Sigmoid colon (tissue), 7 donors: Measurements from ENCODE around the gene STAP1. TPM values are rescaled to one million over a fixed set of nuclear protein-coding genes. Genes with fewer than 3 reads are reported as not detected.

ENCODE experiments used
- DNase-seq: peaks from one replicate; pipeline ENCODE4 v3.0.0-alpha.2; 2019
- H3K27ac ChIP-seq, 4 donors: fragments of 200-600 bp; sonication (generic); one replicate each; pipeline ENCODE4 v1.5.1; 2016 to 2019; ENCODE audit warnings: mild to moderate bottlenecking in 1 of 4
- H3K27me3 ChIP-seq, 3 donors: fragments of 200-600 bp; sonication (generic); one replicate each; pipeline ENCODE4 v1.5.1; 2019; ENCODE audit warnings: mild to moderate bottlenecking in 1 of 3
- H3K36me3 ChIP-seq, 4 donors: fragments of 200-600 bp; sonication (generic); one replicate each; pipeline ENCODE4 v1.5.1; 2016 to 2019
- H3K4me1 ChIP-seq, 4 donors: fragments of 200-600 bp; sonication (generic); one replicate each; pipeline ENCODE4 v1.5.1; 2017 to 2019
- H3K4me3 ChIP-seq, 4 donors: fragments of 200-600 bp; sonication (generic); one replicate each; pipeline ENCODE4 v1.5.1; 2017 to 2019; ENCODE audit warnings: mild to moderate bottlenecking in 2 of 4, moderate library complexity in 1 of 4
- H3K9me3 ChIP-seq, 4 donors: fragments of 200-600 bp in 3 of 4; sonication (generic) in 3 of 4; one replicate each; pipeline versions ENCODE4 v1.5.1 to v1.6.1; 2013 to 2019
- EP300 ChIP-seq, 4 donors: sonication (generic); formaldehyde crosslinking; IDR thresholded peaks; one replicate each; pipeline ENCODE4 v1.6.1; 2017; ENCODE audit warnings: antibody characterized with exemption in 4 of 4
- POLR2A ChIP-seq, 2 donors: fragments of 450-650 bp; IDR thresholded peaks; one replicate each; pipeline ENCODE4 v1.6.1; 2016; ENCODE audit warnings: antibody characterized with exemption in 2 of 2, mild to moderate bottlenecking in 2 of 2, moderate library complexity in 2 of 2
- POLR2AphosphoS5 ChIP-seq, 4 donors: sonication (generic); formaldehyde crosslinking; IDR thresholded peaks; one replicate each; pipeline ENCODE4 v1.6.1; 2017; ENCODE audit warnings: antibody characterized with exemption in 4 of 4
- WGBS, 2 donors: extraction: QIAGEN DNeasy Blood & Tissue Kit; methylation state at CpG; one replicate each; pipeline ENCODE4 v1.1.7; 2013; 5-methylcytosine and 5-hydroxymethylcytosine counted together
- intact Hi-C: fragments of 100-400 bp; cut with DNase I; formaldehyde crosslinking; loops from one replicate; pipeline ENCODE4 v1.15.1; 2023
- polyA plus RNA-seq, 3 donors: library from polyadenylated mRNA; stranded (reverse); fragments of 200-250 nt; gene quantifications; one replicate each; pipeline ENCODE4 v1.2.3, GENCODE V29; 2013
- small RNA-seq, 3 donors: library from RNA; depleted of rRNA; stranded (forward); fragments of <200 nt; gene quantifications; one replicate each; pipeline ENCODE3, GENCODE V24; 2016
- total RNA-seq, 4 donors: library from RNA; depleted of rRNA; stranded (reverse); fragments of >200 nt; gene quantifications; one replicate each; pipeline ENCODE4 v1.1.0, GENCODE V29; 2016
- TF ChIP-seq, protein P1 (sequence below), 4 experiments: fragments of 450-650 bp in 3 of 4; fragments of 200-600 bp in 1 of 4; IDR thresholded peaks; one replicate each; pipeline ENCODE4 v1.5.1; 2016 to 2019; ENCODE audit warnings: antibody characterized with exemption in 4 of 4, mild to moderate bottlenecking in 3 of 4, moderate library complexity in 2 of 4
- donor health status: healthy with polysubstance abuse.
- donor health status: Bipolar disorder and iron deficiency.
- donor health status: healthy.

STAP1 gene
- total and polyA plus RNA-seq, 7 donors = 2.4 to 9.4 TPM; not detected in 5

GRCh38 chr4:67638136-67638535, 79.6 kb downstream of the STAP1 start:
- WGBS, 2 donors = 79 to 92% methylated on average over 5 of the region's 5 CpGs
- TF ChIP-seq POLR2AphosphoS5 (IDR thresholded peaks at IDR 0.05) (no peak), POLR2A (IDR thresholded peaks at IDR 0.05) (no peak), EP300 (IDR thresholded peaks at IDR 0.05) (no peak)
- TF ChIP-seq, protein P1, sequence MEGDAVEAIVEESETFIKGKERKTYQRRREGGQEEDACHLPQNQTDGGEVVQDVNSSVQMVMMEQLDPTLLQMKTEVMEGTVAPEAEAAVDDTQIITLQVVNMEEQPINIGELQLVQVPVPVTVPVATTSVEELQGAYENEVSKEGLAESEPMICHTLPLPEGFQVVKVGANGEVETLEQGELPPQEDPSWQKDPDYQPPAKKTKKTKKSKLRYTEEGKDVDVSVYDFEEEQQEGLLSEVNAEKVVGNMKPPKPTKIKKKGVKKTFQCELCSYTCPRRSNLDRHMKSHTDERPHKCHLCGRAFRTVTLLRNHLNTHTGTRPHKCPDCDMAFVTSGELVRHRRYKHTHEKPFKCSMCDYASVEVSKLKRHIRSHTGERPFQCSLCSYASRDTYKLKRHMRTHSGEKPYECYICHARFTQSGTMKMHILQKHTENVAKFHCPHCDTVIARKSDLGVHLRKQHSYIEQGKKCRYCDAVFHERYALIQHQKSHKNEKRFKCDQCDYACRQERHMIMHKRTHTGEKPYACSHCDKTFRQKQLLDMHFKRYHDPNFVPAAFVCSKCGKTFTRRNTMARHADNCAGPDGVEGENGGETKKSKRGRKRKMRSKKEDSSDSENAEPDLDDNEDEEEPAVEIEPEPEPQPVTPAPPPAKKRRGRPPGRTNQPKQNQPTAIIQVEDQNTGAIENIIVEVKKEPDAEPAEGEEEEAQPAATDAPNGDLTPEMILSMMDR (IDR thresholded peaks at IDR 0.05) = no peak

DNA sequence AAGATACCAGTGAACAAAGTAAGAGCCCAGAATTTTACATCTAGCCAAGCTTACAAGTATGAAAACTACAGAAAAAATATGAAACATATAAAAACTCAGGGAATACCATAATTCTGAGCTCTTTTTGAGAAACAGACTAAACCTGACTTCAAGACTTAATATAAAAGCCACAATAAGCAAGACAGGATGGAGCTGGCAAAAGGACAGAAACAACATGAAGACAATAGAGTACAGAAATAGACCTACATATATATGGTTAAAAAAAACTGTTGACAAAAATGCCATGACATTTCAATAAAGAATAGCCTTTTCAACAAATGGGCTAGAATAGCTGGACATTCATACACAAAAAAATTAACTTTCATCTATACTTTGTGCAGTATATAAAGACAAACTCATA, 93.0 kb downstream of the STAP1 start:
- intact Hi-C loops = no loop called here
- TF ChIP-seq, protein P1 (IDR thresholded peaks at IDR 0.05) = no peak
- TF ChIP-seq EP300 (IDR thresholded peaks at IDR 0.05) = no peak
- TF ChIP-seq POLR2AphosphoS5 (IDR thresholded peaks at IDR 0.05) = no peak
- TF ChIP-seq POLR2A (IDR thresholded peaks at IDR 0.05) = no peak
- Histone ChIP-seq H3K27ac (no peak overlapping the region), H3K9me3 (no peaks in the 10 kb centered on the region), H3K27me3 (no peaks in the 10 kb centered on the region), H3K4me3 (no peak overlapping the region), H3K4me1 (no peaks in the 10 kb centered on the region), H3K36me3 (peaks cover 0 to 40% (median 9%) of the 10 kb centered on the region in 4 donors)
- no peak for DNase-seq

More at GRCh38 chr4:67638136-67638535, 79.6 kb downstream of the STAP1 start:
- Histone ChIP-seq H3K9me3 (no peaks in the 10 kb centered on the region), H3K36me3 (peaks cover 0 to 60% (median 5%) of the 10 kb centered on the region in 4 donors), H3K4me3 (no peak overlapping the region), H3K27me3 (no peaks in the 10 kb centered on the region), H3K4me1 (no peaks in the 10 kb centered on the region), H3K27ac (no peak overlapping the region)
- intact Hi-C loops = no loop called here
- no peak for DNase-seq

Small RNA genes lying within 50 kb of the gene (small RNA-seq; reads per million reads assigned to genes)
- gene AC096720.1 = 0 reads per million in 3 donors

Other genes starting within 250 kb of the STAP1 start
- gene CENPC, start 13.2 kb upstream of the STAP1 start, total RNA-seq = 10 to 100 TPM; 20.6 to 30.0 (median 25.9) TPM
- 1 to 10 TPM; 4.9 to 7.8 (median 6.6) TPM for gene CENPC, start 13.2 kb upstream of the STAP1 start, polyA plus RNA-seq
- 10 to 100 TPM; 22.8 to 85.0 (median 28.5) TPM for gene UBA6, start 142.4 kb downstream of the STAP1 start, total RNA-seq
- 10 to 100 TPM in 2 of 3 donors, 1 to 10 TPM in 1; 4.2 to 17.9 (median 14.1) TPM for gene UBA6, start 142.4 kb downstream of the STAP1 start, polyA plus RNA-seq
- not detected for gene GNRHR, start 195.7 kb downstream of the STAP1 start, total RNA-seq
- gene GNRHR, start 195.7 kb downstream of the STAP1 start, polyA plus RNA-seq = not detected